HG02852 (cell line): ENCODE results near the gene AFF3.

Experiments used
- ATAC-seq: cut with Tn5 transposase; IDR thresholded peaks from one replicate; pipeline ENCODE4 v1.9.1; 2021; ENCODE audit warnings: mild to moderate bottlenecking, moderate library complexity; ENCODE audit not compliant: unreplicated experiment

AFF3 gene

GRCh38 chr2:99808361-99809200 is 333.8 kb downstream of the AFF3 start:
- ATAC-seq: no peak

DNA sequence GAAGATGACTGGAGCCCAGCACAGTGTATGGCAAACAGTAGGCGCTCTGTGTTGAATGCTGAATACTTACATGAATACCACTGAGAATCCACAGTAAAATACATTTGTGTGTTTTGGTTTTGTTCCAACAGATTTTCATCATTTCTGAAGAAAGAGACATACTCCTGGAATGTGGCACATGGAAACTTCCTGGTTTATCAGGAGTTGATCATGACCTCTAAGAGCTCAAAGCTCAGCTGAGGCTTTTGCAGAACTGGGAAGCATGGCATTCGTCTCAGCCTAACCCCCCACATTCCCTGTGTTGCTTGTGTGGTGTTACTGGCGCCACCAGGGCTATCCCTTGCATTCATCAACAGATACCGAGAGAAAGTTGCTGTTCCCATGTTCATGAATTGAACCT is 335.6 kb downstream of the AFF3 start:
- no peak for ATAC-seq

- no peak for ATAC-seq
These were observed 336.4 kb downstream of the AFF3 start for GRCh38 chr2:99805930-99806476.

- no peak for ATAC-seq
These were observed 338.5 kb downstream of the AFF3 start for GRCh38 chr2:99803846-99804245.

DNA sequence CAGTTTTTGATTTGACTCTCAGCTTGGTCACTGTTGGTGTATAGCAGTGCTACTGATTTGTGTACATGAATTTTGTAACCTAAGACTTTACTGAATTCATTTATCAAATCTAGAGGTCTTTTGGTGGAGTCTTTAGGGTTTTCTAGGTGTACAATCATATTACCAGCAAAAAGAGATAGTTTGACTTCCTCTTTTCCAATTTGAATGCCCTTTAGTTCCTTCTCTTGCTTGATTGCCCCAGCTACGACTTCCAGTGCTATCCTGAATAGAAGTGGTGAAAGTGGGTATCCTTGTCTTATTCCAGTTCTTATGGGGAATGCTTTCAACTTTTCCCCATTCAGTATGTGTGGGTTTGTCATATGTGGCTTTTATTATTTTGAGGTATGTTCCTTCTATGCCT is 339.7 kb downstream of the AFF3 start:
- no peak for ATAC-seq

- ATAC-seq: no peak
These were observed 341.0 kb downstream of the AFF3 start for GRCh38 chr2:99801327-99801901.

DNA sequence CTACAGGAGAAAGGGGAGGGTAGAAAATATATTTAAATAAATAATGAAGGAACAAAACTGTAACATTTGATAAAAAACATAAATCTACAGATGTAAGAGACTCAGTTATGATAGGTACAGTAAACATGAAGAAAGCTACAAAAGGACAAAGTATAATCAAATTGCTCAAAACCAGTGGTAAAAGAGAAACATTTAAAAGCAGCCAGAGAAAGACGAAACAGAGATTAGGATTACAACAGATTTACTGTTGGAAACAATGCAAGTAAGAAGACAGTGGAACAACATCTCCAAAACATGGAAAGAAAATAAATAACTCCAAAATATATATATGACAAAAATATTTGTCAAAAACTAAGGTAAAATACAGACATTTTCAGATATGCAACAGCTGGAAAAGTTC is 344.9 kb downstream of the AFF3 start:
- ATAC-seq: no peak

- ATAC-seq: no peak
These were observed 348.0 kb downstream of the AFF3 start for GRCh38 chr2:99794414-99794813.

- ATAC-seq: no peak
These were observed 349.4 kb downstream of the AFF3 start for GRCh38 chr2:99793022-99793421.

- no peak for ATAC-seq
These were observed 352.5 kb downstream of the AFF3 start for GRCh38 chr2:99789849-99790248.

GRCh38 chr2:99787769-99788382 is 354.5 kb downstream of the AFF3 start:
- ATAC-seq: no peak

GRCh38 chr2:99786636-99787390 is 355.6 kb downstream of the AFF3 start:
- no peak for ATAC-seq

DNA sequence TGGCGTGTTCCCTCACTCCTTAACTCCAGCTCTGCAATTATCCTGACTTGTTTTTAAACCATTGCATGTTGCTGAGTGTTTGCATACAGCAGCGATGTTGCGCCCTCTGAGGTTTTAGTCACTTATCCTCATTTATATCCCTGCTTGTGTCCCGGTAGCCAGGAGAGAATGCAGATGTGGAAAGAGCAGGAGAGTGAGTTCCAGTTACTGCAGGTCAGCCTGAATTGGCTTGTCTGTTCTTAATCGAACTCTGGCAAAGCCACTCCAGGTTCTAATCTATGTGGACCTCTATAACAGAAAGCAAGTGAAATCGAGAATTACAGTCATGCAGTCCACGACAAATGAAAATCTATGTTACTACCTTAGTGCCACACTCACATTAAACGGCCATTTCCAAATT is 357.4 kb downstream of the AFF3 start:
- no peak for ATAC-seq

- no peak for ATAC-seq
These were observed 358.1 kb downstream of the AFF3 start for GRCh38 chr2:99784282-99784681.

DNA sequence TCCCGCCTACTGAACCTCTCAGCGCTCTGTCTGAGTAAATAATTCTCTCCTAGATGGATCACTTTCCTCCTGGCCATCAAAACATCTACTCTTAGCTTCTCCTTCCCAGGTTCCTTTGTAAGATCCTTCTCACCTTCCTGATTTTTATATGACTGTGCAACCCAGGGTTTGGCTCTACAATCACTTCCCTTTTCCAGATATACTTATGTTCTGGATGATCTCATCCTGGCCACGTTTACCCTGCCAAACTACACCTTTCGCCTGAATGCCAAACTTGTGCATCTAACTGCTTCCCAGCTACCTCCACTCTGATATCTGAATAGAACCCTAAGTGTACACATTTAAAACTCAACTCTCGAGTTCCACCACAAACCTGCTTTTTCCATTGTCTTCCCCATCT is 362.1 kb downstream of the AFF3 start:
- ATAC-seq: no peak

DNA sequence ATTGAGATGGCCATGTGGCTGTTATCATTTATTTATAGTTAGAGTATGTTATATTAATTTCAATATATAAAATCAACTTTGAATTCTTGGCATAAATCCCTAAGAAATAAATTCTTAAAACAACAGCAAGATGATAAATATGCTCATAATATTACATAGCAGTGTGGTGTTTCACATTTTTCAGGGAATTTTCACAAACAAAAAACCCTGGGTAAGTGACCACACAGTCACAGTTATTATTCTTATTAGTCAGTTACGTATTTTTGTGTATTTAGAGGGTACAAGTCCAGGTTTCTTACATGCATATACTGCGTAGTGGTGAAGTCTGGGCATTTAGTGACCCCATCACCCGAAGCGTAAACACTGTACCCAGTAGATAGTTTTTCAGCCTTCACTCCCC is 363.1 kb downstream of the AFF3 start:
- no peak for ATAC-seq

GRCh38 chr2:99777656-99778290 is 364.6 kb downstream of the AFF3 start:
- no peak for ATAC-seq

DNA sequence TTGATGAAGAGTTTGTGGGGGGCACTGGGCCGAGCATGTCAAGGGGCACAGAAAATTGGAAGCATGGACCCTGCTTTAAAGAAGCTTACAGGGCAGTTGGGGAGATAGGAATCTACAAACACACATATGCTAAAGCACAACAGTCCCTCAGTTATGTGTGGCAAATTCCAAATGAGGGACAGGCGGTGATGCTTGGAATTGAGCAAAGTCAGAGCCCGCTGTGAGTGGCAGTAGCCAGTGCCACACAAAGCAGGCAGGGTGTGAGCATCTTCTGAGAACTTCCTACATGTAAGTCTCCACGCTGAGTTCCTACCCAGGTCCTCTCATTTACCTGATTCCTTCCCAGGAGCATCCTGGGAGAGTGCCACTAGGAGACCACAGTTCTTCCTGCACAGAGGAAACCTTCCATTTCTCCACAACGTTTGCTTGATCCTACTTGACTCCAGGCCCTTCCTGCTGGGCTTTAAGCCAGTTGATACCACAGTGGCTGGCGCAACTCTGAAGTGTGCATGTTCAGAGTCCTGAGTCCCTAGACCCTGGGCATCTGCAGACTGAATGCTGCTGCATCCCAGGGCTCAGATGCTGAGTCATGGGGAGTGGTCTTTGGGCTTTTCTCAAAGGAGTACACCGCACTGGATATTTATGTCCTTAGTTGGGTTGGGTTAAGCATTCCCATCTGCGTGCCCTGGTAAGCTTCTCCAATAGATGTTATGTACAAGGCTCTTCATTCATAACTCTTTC is 365.3 kb downstream of the AFF3 start:
- ATAC-seq: no peak

GRCh38 chr2:99776206-99776905 is 366.0 kb downstream of the AFF3 start:
- no peak for ATAC-seq
